Measurements from ENCODE around the gene ALDH5A1.

DNA sequence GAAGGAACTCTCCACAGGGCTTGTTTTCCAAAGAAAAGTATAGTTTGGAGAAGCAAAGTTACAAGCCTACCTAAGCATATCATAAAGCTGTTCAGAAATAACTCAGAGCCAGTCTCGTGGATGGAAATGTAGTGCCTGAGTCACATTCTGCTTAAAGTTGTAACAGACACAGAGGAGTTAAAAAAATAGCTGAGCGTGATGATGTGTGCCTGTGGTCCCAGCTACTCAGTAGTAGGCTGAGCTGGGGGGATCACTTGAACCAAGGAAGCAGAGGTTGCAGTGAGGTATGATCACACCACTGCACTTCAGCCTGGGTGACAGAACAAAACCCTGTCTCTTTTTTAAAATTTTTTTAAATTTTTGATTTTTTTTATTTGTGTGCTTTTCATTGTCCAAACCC lies 6.6 kb downstream of the ALDH5A1 start:
- TF ChIP-seq, protein P1, sequence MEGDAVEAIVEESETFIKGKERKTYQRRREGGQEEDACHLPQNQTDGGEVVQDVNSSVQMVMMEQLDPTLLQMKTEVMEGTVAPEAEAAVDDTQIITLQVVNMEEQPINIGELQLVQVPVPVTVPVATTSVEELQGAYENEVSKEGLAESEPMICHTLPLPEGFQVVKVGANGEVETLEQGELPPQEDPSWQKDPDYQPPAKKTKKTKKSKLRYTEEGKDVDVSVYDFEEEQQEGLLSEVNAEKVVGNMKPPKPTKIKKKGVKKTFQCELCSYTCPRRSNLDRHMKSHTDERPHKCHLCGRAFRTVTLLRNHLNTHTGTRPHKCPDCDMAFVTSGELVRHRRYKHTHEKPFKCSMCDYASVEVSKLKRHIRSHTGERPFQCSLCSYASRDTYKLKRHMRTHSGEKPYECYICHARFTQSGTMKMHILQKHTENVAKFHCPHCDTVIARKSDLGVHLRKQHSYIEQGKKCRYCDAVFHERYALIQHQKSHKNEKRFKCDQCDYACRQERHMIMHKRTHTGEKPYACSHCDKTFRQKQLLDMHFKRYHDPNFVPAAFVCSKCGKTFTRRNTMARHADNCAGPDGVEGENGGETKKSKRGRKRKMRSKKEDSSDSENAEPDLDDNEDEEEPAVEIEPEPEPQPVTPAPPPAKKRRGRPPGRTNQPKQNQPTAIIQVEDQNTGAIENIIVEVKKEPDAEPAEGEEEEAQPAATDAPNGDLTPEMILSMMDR (IDR thresholded peaks at IDR 0.05), result no peak
- TF ChIP-seq POLR2A (IDR thresholded peaks at IDR 0.05), result no peak

All from lower leg skin (tissue), 3 donors.